HEK293 (cell line): ENCODE measurements around the gene PHF20.

Experiments
- CTCF ChIA-PET: fragments of 350-600 bp; formaldehyde crosslinking; extraction: SDS; loops from one replicate; lab custom pipeline; 2021; ENCODE audit warnings: antibody characterized with exemption; lab: Yijun Ruan, JAX
- POLR2A ChIA-PET: fragments of 300-600 bp; formaldehyde crosslinking; extraction: SDS; loops from one replicate; lab custom pipeline; 2020; ENCODE audit warnings: antibody characterized with exemption, inconsistent platforms; lab: Yijun Ruan, JAX
- H3K27ac ChIP-seq: fragments of 200-500 bp; sonication (Bioruptor generic); 2 replicates; pipeline ENCODE4 v1.5.1; 2014; ENCODE audit warnings: low read depth, low read length, control low read depth, inconsistent platforms; ENCODE audit errors: extremely low read depth
- H3K36me3 ChIP-seq, 2 experiments: fragments of 200-500 bp in 1 of 2; sonication (Bioruptor generic) in 1 of 2; 1 replicate in 1 of 2; 2 replicates in 1 of 2; pipeline ENCODE4 v1.5.1; 2014 to 2017; ENCODE audit warnings: inconsistent platforms in 2 of 2, low read length in 2 of 2; ENCODE audit not compliant: control insufficient read depth in 2 of 2, insufficient read depth in 1 of 2
- H3K4me1 ChIP-seq: fragments of 200-500 bp; sonication (Bioruptor generic); 2 replicates; pipeline ENCODE4 v1.5.1; 2014; ENCODE audit warnings: mild to moderate bottlenecking, low read length, inconsistent platforms; ENCODE audit not compliant: control insufficient read depth, insufficient read depth
- H3K4me3 ChIP-seq: 2 replicates; pipeline ENCODE4 v1.5.1; 2011; ENCODE audit warnings: low read depth, mild to moderate bottlenecking, control low read depth, low read length, moderate library complexity
- H3K9me3 ChIP-seq: fragments of 200-500 bp; sonication (Bioruptor generic); 2 replicates; pipeline ENCODE4 v1.5.1; 2014; ENCODE audit warnings: low read depth, low read length, inconsistent platforms; ENCODE audit not compliant: control insufficient read depth, insufficient read depth
- AEBP2 ChIP-seq: fragments of 450-650 bp; formaldehyde crosslinking; IDR thresholded peaks from 2 replicates; pipeline ENCODE4 v1.5.1; 2016; ENCODE audit warnings: missing biosample characterization, missing genetic modification characterization, borderline replicate concordance
- BCL11B ChIP-seq: fragments of 450-650 bp; formaldehyde crosslinking; IDR thresholded peaks from 2 replicates; pipeline ENCODE4 v1.5.1; 2016; ENCODE audit warnings: low read depth, missing biosample characterization, missing genetic modification characterization
- GLI4 ChIP-seq: fragments of 450-650 bp; formaldehyde crosslinking; IDR thresholded peaks from 2 replicates; pipeline ENCODE4 v1.5.1; 2016; ENCODE audit warnings: missing biosample characterization, missing genetic modification characterization
- GLIS2 ChIP-seq: fragments of 450-650 bp; formaldehyde crosslinking; IDR thresholded peaks from 2 replicates; pipeline ENCODE4 v1.5.1; 2016; ENCODE audit warnings: missing biosample characterization, missing genetic modification characterization
- KLF10 ChIP-seq: fragments of 450-650 bp; IDR thresholded peaks from 2 replicates; pipeline ENCODE4 v1.5.1; 2018; ENCODE audit warnings: missing biosample characterization, mild to moderate bottlenecking, missing genetic modification characterization
- PRDM2 ChIP-seq: fragments of 450-650 bp; formaldehyde crosslinking; IDR thresholded peaks from 2 replicates; pipeline ENCODE4 v1.5.1; 2016; ENCODE audit warnings: missing biosample characterization, missing genetic modification characterization, borderline replicate concordance
- REST ChIP-seq: fragments of 450-650 bp; formaldehyde crosslinking; IDR thresholded peaks from 2 replicates; pipeline ENCODE4 v1.5.1; 2016; ENCODE audit warnings: missing biosample characterization, missing genetic modification characterization
- SETDB1 ChIP-seq: IDR thresholded peaks from one replicate; pipeline ENCODE4 v1.6.1; 2017; ENCODE audit warnings: mild to moderate bottlenecking, low read length, moderate library complexity, mixed read lengths; ENCODE audit not compliant: insufficient read length
- ZBTB21 ChIP-seq: fragments of 450-650 bp; formaldehyde crosslinking; IDR thresholded peaks from 2 replicates; pipeline ENCODE4 v1.5.1; 2017; ENCODE audit warnings: missing biosample characterization, missing genetic modification characterization
- ZBTB48 ChIP-seq: fragments of 450-650 bp; formaldehyde crosslinking; IDR thresholded peaks from 2 replicates; pipeline ENCODE4 v1.5.1; 2016; ENCODE audit warnings: missing biosample characterization, missing genetic modification characterization
- ZEB2 ChIP-seq: fragments of 450-650 bp; formaldehyde crosslinking; IDR thresholded peaks from 2 replicates; pipeline ENCODE4 v1.5.1; 2016; ENCODE audit warnings: missing biosample characterization, missing genetic modification characterization
- ZNF121 ChIP-seq: fragments of 450-650 bp; formaldehyde crosslinking; IDR thresholded peaks from 2 replicates; pipeline ENCODE4 v1.5.1; 2016; ENCODE audit warnings: missing biosample characterization, missing genetic modification characterization
- ZNF146 ChIP-seq: fragments of 450-650 bp; formaldehyde crosslinking; IDR thresholded peaks from 2 replicates; pipeline ENCODE4 v1.5.1; 2016; ENCODE audit warnings: missing biosample characterization, missing genetic modification characterization
- ZNF24 ChIP-seq: fragments of 450-650 bp; formaldehyde crosslinking; IDR thresholded peaks from 2 replicates; pipeline ENCODE4 v1.5.1; 2016; ENCODE audit warnings: missing biosample characterization, missing genetic modification characterization
- ZNF26 ChIP-seq: fragments of 450-650 bp; formaldehyde crosslinking; IDR thresholded peaks from 2 replicates; pipeline ENCODE4 v1.5.1; 2016; ENCODE audit warnings: missing biosample characterization, missing genetic modification characterization
- ZNF391 ChIP-seq: fragments of 450-650 bp; formaldehyde crosslinking; IDR thresholded peaks from 2 replicates; pipeline ENCODE4 v1.5.1; 2016; ENCODE audit warnings: low read depth, missing biosample characterization, missing genetic modification characterization, borderline replicate concordance
- ZNF513 ChIP-seq: fragments of 450-650 bp; IDR thresholded peaks from 2 replicates; pipeline ENCODE4 v1.5.1; 2018; ENCODE audit warnings: missing biosample characterization, missing genetic modification characterization
- ZNF530 ChIP-seq: fragments of 450-650 bp; formaldehyde crosslinking; IDR thresholded peaks from 2 replicates; pipeline ENCODE4 v1.5.1; 2016; ENCODE audit warnings: low read depth, missing biosample characterization, missing genetic modification characterization
- ZNF548 ChIP-seq: fragments of 450-650 bp; formaldehyde crosslinking; IDR thresholded peaks from 2 replicates; pipeline ENCODE4 v1.5.1; 2016; ENCODE audit warnings: missing biosample characterization, missing genetic modification characterization
- ZSCAN5A ChIP-seq: fragments of 450-650 bp; formaldehyde crosslinking; IDR thresholded peaks from 2 replicates; pipeline ENCODE4 v1.5.1; 2016; ENCODE audit warnings: missing biosample characterization, missing genetic modification characterization

Gene PHF20

GRCh38 chr20:35908007-35908406, 136.2 kb downstream of the PHF20 start:
- CTCF ChIA-PET, result no interaction called here
- H3K9me3 ChIP-seq, result no peaks in the 10 kb centered on the region
- no peak overlapping the region for H3K27ac ChIP-seq
- H3K4me3 ChIP-seq, result no peak overlapping the region
- TF ChIP-seq SETDB1 (no peak), ZNF24 (tag by site-specific recombination) (no peak), ZNF121 (tag by site-specific recombination) (no peak), BCL11B (no peak), ZNF26 (tag by site-specific recombination) (no peak), GLIS2 (tag by site-specific recombination) (no peak), AEBP2 (tag by site-specific recombination) (no peak), GLI4 (no peak), ZEB2 (no peak), PRDM2 (tag by site-specific recombination) (no peak), ZNF146 (tag by site-specific recombination) (no peak), ZNF391 (tag by site-specific recombination) (no peak), KLF10 (tag by site-specific recombination) (no peak), ZNF530 (tag by site-specific recombination) (no peak), ZSCAN5A (tag by site-specific recombination) (no peak), ZNF513 (no peak), ZBTB48 (tag by site-specific recombination) (no peak), ZNF548 (tag by site-specific recombination) (no peak), ZBTB21 (no peak), REST (tag by site-specific recombination) (no peak)
- POLR2A ChIA-PET, result interaction anchor here (0.8 kb wide), 1 partner anchor 205 kb away, joined by 3 read pairs; no protein-coding TSS in a partner anchor
- no peaks in the 10 kb centered on the region for H3K4me1 ChIP-seq
- H3K36me3 ChIP-seq, result peaks cover 3 to 21% of the 10 kb centered on the region in 2 experiments; a peak in 2 of 3 replicates
